Mesenchymal stem cell (in vitro differentiated cells and primary cell): Measurements from ENCODE around the gene UHRF2.

ENCODE experiments used
- DNase-seq: peaks from one replicate; pipeline ENCODE4 v3.0.0-alpha.2; 2013
- H2AFZ ChIP-seq: one replicate; pipeline ENCODE4 v1.6.1; 2013; ENCODE audit warnings: low read depth, mild to moderate bottlenecking, control low read depth, inconsistent platforms, low read length, moderate library complexity
- H2AK5ac ChIP-seq: 2 replicates; pipeline ENCODE4 v1.6.1; 2013; ENCODE audit warnings: low read length, moderate library complexity, mild to moderate bottlenecking, inconsistent platforms; ENCODE audit not compliant: severe bottlenecking
- H2BK120ac ChIP-seq: one replicate; pipeline ENCODE4 v1.6.1; 2013; ENCODE audit warnings: low read depth, mild to moderate bottlenecking, inconsistent platforms, low read length, moderate library complexity
- H2BK12ac ChIP-seq, 2 experiments: one replicate each; pipeline ENCODE4 v1.6.1; 2013; ENCODE audit warnings: inconsistent platforms in 2 of 2, low read length in 2 of 2, mild to moderate bottlenecking in 2 of 2, moderate library complexity in 2 of 2, control low read depth in 1 of 2
- H2BK15ac ChIP-seq: one replicate; pipeline ENCODE4 v1.6.1; 2013; ENCODE audit warnings: mild to moderate bottlenecking, low read depth, inconsistent platforms; ENCODE audit not compliant: poor library complexity, severe bottlenecking
- H2BK5ac ChIP-seq: 2 replicates; pipeline ENCODE4 v1.6.1; 2013; ENCODE audit warnings: low read depth, mild to moderate bottlenecking, low read length, control low read depth, inconsistent platforms; ENCODE audit not compliant: poor library complexity, severe bottlenecking
- H3K14ac ChIP-seq, 2 experiments: one replicate each; pipeline ENCODE4 v1.6.1; 2013; ENCODE audit warnings: inconsistent platforms in 2 of 2, low read length in 2 of 2, control low read depth in 1 of 2, mild to moderate bottlenecking in 1 of 2, moderate library complexity in 1 of 2
- H3K18ac ChIP-seq, 2 experiments: one replicate each; pipeline ENCODE4 v1.6.1; 2013; ENCODE audit warnings: inconsistent platforms in 2 of 2, low read length in 2 of 2, control low read depth in 1 of 2, low read depth in 1 of 2, mild to moderate bottlenecking in 1 of 2
- H3K23ac ChIP-seq, 2 experiments: one replicate each; pipeline ENCODE4 v1.6.1; 2013; ENCODE audit warnings: inconsistent platforms in 2 of 2, low read length in 2 of 2, mild to moderate bottlenecking in 2 of 2, moderate library complexity in 2 of 2, control low read depth in 1 of 2
- H3K27ac ChIP-seq: 2 replicates; pipeline ENCODE4 v1.5.1; 2013; ENCODE audit warnings: mild to moderate bottlenecking, moderate library complexity, low read length, control low read depth, inconsistent platforms; ENCODE audit not compliant: poor library complexity, severe bottlenecking
- H3K27me3 ChIP-seq, 2 experiments: 2 replicates each; pipeline versions ENCODE4 v1.6.1 to v1.7.0; 2013; ENCODE audit warnings: low read length in 2 of 2, mild to moderate bottlenecking in 2 of 2, moderate library complexity in 2 of 2, control low read depth in 1 of 2, inconsistent platforms in 1 of 2; ENCODE audit not compliant: control insufficient read depth in 1 of 2, insufficient read depth in 1 of 2
- H3K36me3 ChIP-seq, 2 experiments: 2 replicates each; pipeline versions ENCODE4 v1.6.1 to v1.7.0; 2013; ENCODE audit warnings: low read length in 2 of 2, control low read depth in 1 of 2, inconsistent platforms in 1 of 2, low read depth in 1 of 2, mild to moderate bottlenecking in 1 of 2; ENCODE audit not compliant: insufficient read depth in 2 of 2, control insufficient read depth in 1 of 2
- H3K4ac ChIP-seq, 2 experiments: one replicate each; pipeline ENCODE4 v1.6.1; 2013; ENCODE audit warnings: inconsistent platforms in 2 of 2, low read length in 2 of 2, mild to moderate bottlenecking in 2 of 2, moderate library complexity in 2 of 2, control low read depth in 1 of 2, low read depth in 1 of 2
- H3K4me1 ChIP-seq: 2 replicates; pipeline ENCODE4 v1.6.1; 2013; ENCODE audit warnings: low read depth, low read length, control low read depth; ENCODE audit not compliant: control insufficient read depth, insufficient read depth
- H3K4me2 ChIP-seq: 2 replicates; pipeline ENCODE4 v1.6.1; 2013; ENCODE audit warnings: low read length, mild to moderate bottlenecking, inconsistent platforms; ENCODE audit not compliant: poor library complexity, severe bottlenecking
- H3K4me3 ChIP-seq, 2 experiments: 2 replicates each; pipeline versions ENCODE4 v1.5.1 to v1.7.0; 2013; ENCODE audit warnings: low read length in 2 of 2, mild to moderate bottlenecking in 2 of 2, control low read depth in 1 of 2, low read depth in 1 of 2; ENCODE audit not compliant: insufficient read depth in 1 of 2
- H3K79me1 ChIP-seq: replicated peaks from 2 replicates; pipeline ENCODE4 v1.6.1; 2013; ENCODE audit warnings: mild to moderate bottlenecking, control low read depth, low read length, inconsistent platforms; ENCODE audit not compliant: poor library complexity, severe bottlenecking
- H3K9ac ChIP-seq: 2 replicates; pipeline ENCODE4 v1.7.0; 2013; ENCODE audit warnings: mild to moderate bottlenecking, low read length, moderate library complexity
- H3K9me3 ChIP-seq: 2 replicates; pipeline ENCODE4 v1.7.0; 2013; ENCODE audit warnings: mild to moderate bottlenecking, low read length; ENCODE audit not compliant: control insufficient read depth
- H4K8ac ChIP-seq: one replicate; pipeline ENCODE4 v1.6.1; 2013; ENCODE audit warnings: inconsistent platforms, mild to moderate bottlenecking, low read length, moderate library complexity
- H4K91ac ChIP-seq: one replicate; pipeline ENCODE4 v1.6.1; 2013; ENCODE audit warnings: mild to moderate bottlenecking, low read length, inconsistent platforms
- WGBS: methylation state at CpG from one replicate; pipeline ENCODE4 v1.1.7; 2013; ENCODE audit warnings: mixed read lengths; 5-methylcytosine and 5-hydroxymethylcytosine counted together

UHRF2 gene

GRCh38 chr9:6417186-6417585, 4.2 kb downstream of the UHRF2 start:
- H2BK5ac ChIP-seq = no peak overlapping the region
- no peak overlapping the region for H2AFZ ChIP-seq
- no peak overlapping the region for H3K27ac ChIP-seq
- H3K9me3 ChIP-seq = no peaks in the 10 kb centered on the region
- H2AK5ac ChIP-seq = no peak overlapping the region
- H3K27me3 ChIP-seq = no peaks in the 10 kb centered on the region
- H3K4ac ChIP-seq = no peak overlapping the region
- peak; percentile 47 for DNase-seq
- H3K14ac ChIP-seq = no peak overlapping the region
- H2BK120ac ChIP-seq = no peak overlapping the region
- H3K23ac ChIP-seq = no peak overlapping the region
- no peak overlapping the region for H2BK15ac ChIP-seq
- H3K4me3 ChIP-seq = peak overlapping the region in 1 of 2 experiments; percentile 52
- H3K18ac ChIP-seq = no peak overlapping the region
- no peak overlapping the region for H3K4me2 ChIP-seq
- peaks cover 8% of the 10 kb centered on the region for H3K4me1 ChIP-seq
- H3K36me3 ChIP-seq = peaks cover 3 to 23% of the 10 kb centered on the region in 2 experiments
- peak overlapping the region; percentile 14 for H3K9ac ChIP-seq
- no peak overlapping the region for H4K8ac ChIP-seq
- no CpG with 5 or more reads among the region's 3 CpGs for WGBS
- no peak overlapping the region for H4K91ac ChIP-seq
- no peak overlapping the region for H2BK12ac ChIP-seq
- H3K79me1 ChIP-seq = no peaks in the 10 kb centered on the region

GRCh38 chr9:6418764-6419163, 5.8 kb downstream of the UHRF2 start:
- no peaks in the 10 kb centered on the region for H3K27me3 ChIP-seq
- H2AFZ ChIP-seq = no peak overlapping the region
- no peak overlapping the region for H3K4me2 ChIP-seq
- H3K79me1 ChIP-seq = no peaks in the 10 kb centered on the region
- H3K27ac ChIP-seq = no peak overlapping the region
- H4K8ac ChIP-seq = no peak overlapping the region
- peak overlapping the region in 1 of 2 experiments; percentile 43 for H3K4me3 ChIP-seq
- no peak overlapping the region for H3K23ac ChIP-seq
- H2BK12ac ChIP-seq = no peak overlapping the region
- H3K18ac ChIP-seq = no peak overlapping the region
- no peak overlapping the region for H2BK120ac ChIP-seq
- no peaks in the 10 kb centered on the region for H3K9me3 ChIP-seq
- H3K14ac ChIP-seq = no peak overlapping the region
- no peak overlapping the region for H2BK15ac ChIP-seq
- no peak overlapping the region for H3K9ac ChIP-seq
- no peak overlapping the region for H2BK5ac ChIP-seq
- no peak overlapping the region for H3K4ac ChIP-seq
- no peak for DNase-seq
- H2AK5ac ChIP-seq = no peak overlapping the region
- no peak overlapping the region for H4K91ac ChIP-seq
- 94% methylated on average over 3 of the region's 3 CpGs for WGBS
- H3K36me3 ChIP-seq = peaks cover 3 to 35% of the 10 kb centered on the region in 2 experiments
- peaks cover 3% of the 10 kb centered on the region for H3K4me1 ChIP-seq

- H4K91ac ChIP-seq = no peak overlapping the region
- WGBS = 100% methylated on average over 1 of the region's 1 CpG
- no peak for DNase-seq
These were observed 11.9 kb downstream of the UHRF2 start for GRCh38 chr9:6424940-6425339.

GRCh38 chr9:6426117-6426516, 13.1 kb downstream of the UHRF2 start:
- H3K4ac ChIP-seq = no peak overlapping the region
- no peak overlapping the region for H3K4me2 ChIP-seq
- H3K4me3 ChIP-seq = no peak overlapping the region
- no peak overlapping the region for H3K14ac ChIP-seq
- H3K27me3 ChIP-seq = no peaks in the 10 kb centered on the region
- no peak overlapping the region for H2AFZ ChIP-seq
- no CpG with 5 or more reads among the region's 2 CpGs for WGBS
- H4K91ac ChIP-seq = no peak overlapping the region
- H3K18ac ChIP-seq = no peak overlapping the region
- H3K27ac ChIP-seq = no peak overlapping the region
- peaks cover 6 to 66% of the 10 kb centered on the region in 2 experiments for H3K36me3 ChIP-seq
- H2BK12ac ChIP-seq = no peak overlapping the region
- no peaks in the 10 kb centered on the region for H3K9me3 ChIP-seq
- H3K9ac ChIP-seq = peak overlapping the region; percentile 35
- no peak overlapping the region for H2AK5ac ChIP-seq
- H2BK120ac ChIP-seq = no peak overlapping the region
- H2BK5ac ChIP-seq = no peak overlapping the region
- peaks cover 5% of the 10 kb centered on the region for H3K4me1 ChIP-seq
- no peak for DNase-seq
- no peak overlapping the region for H4K8ac ChIP-seq
- H3K79me1 ChIP-seq = no peaks in the 10 kb centered on the region
- no peak overlapping the region for H2BK15ac ChIP-seq
- no peak overlapping the region for H3K23ac ChIP-seq

More at GRCh38 chr9:6424940-6425339, 11.9 kb downstream of the UHRF2 start:
- no peak overlapping the region for H2BK12ac ChIP-seq
- no peak overlapping the region for H3K4ac ChIP-seq
- H4K8ac ChIP-seq = no peak overlapping the region
- no peak overlapping the region for H2BK15ac ChIP-seq
- H3K36me3 ChIP-seq = peaks cover 6 to 72% of the 10 kb centered on the region in 2 experiments
- H3K4me3 ChIP-seq = no peak overlapping the region
- H3K9me3 ChIP-seq = no peaks in the 10 kb centered on the region
- H2BK5ac ChIP-seq = no peak overlapping the region
- H3K4me2 ChIP-seq = no peak overlapping the region
- H3K4me1 ChIP-seq = peaks cover 5% of the 10 kb centered on the region
- no peak overlapping the region for H3K14ac ChIP-seq
- H2BK120ac ChIP-seq = no peak overlapping the region
- H3K27me3 ChIP-seq = no peaks in the 10 kb centered on the region
- H2AK5ac ChIP-seq = no peak overlapping the region
- H3K18ac ChIP-seq = no peak overlapping the region
- H2AFZ ChIP-seq = no peak overlapping the region
- no peak overlapping the region for H3K9ac ChIP-seq
- H3K79me1 ChIP-seq = no peaks in the 10 kb centered on the region
- no peak overlapping the region for H3K23ac ChIP-seq
- H3K27ac ChIP-seq = no peak overlapping the region
